AG10803 (cell line): ENCODE data around the gene C4orf50.

ENCODE experiments used
- DNase-seq: peaks from one replicate; pipeline ENCODE4 v3.0.0; 2010; ENCODE audit warnings: low read depth
- H3K4me3 ChIP-seq: 2 replicates; pipeline ENCODE4 v1.5.1; 2011; ENCODE audit warnings: mild to moderate bottlenecking, low read length, control low read depth
- CTCF ChIP-seq: conservative IDR thresholded peaks from 2 replicates; pipeline ENCODE4 v1.5.1; 2011; ENCODE audit warnings: mild to moderate bottlenecking, low read length, control low read depth, inconsistent platforms

Gene C4orf50

DNA sequence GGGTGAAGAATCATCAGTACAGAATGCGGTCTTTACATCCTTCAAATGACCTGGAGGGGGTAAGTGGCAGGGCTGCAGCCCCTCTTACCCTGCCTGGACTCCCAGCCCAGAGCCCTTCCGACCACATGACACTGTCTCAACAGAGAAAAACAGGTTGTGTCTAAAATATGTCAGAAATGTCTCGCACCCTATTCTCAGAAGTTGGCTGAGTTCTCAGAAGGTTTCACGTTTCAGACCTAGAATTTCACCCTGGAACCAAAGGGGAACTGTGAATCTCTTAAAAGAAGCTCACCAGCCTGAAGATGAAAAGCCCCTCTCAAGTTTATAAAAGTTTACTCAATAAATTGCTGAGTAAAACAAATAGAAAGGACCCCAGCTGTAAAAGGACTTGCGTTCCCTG lies 118.3 kb downstream of the C4orf50 start:
- no peak for TF ChIP-seq CTCF
- no peak overlapping the region for H3K4me3 ChIP-seq
- no peak for DNase-seq

DNA sequence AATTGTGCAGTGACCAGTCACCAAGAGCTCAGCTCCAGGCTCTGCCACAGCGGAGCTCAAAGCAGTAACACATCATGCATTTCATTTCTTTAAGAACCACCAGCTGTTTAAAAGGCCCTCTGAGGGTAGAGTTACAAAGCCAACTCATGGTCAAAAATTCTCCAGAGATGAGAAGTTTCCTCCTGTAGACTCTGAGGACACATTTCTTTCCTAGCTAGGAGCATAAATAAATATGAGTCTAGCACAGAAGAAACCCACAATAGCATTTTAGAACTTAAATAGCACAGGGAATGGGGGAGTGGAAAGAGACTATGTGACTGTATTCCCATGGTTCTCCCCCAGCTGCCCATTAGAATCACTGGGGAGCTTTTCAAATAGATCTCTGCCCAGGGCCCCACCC lies 118.8 kb downstream of the C4orf50 start:
- no peak for TF ChIP-seq CTCF
- no peak for DNase-seq
- H3K4me3 ChIP-seq, result no peak overlapping the region

DNA sequence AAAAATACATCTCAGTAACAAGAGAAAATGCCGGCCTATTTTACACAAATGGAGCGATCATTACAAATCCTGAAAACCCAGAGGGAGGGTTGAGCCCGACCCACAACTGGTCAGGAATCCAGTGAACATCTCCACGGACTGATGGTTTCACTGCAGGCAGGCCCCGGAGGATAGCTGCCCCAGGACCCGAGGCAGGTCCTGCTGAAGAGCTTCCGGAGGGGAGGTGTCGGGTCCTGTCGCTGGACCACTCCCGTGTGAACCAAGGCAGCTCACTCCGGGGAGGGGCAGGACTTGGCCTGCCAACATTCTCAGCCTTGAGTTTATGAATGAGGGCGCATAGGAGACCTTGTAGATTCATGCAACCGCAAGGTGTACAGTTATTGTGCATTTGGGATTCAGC lies 120.6 kb downstream of the C4orf50 start:
- no peak for DNase-seq
- no peak for TF ChIP-seq CTCF
- no peak overlapping the region for H3K4me3 ChIP-seq

DNA sequence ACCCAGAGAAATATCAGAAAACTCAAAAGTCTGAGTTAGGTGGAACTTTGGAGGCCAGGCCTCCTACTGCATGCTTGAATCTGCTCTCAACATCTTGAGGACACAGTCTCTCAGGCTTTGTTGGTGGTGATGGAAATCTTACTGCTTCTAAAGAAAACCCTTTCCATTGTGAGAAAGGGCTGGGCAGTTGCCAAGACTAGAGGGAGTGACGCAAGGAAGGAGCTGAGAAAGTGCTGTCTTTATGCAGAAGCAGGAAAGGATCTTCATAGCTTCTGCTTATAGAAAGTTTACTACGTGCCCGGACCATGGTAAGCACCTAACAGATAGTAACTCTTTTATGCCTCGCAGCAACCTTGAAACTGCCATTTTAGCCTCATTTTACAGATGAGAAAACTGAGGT lies 122.9 kb downstream of the C4orf50 start:
- DNase-seq, result no peak
- H3K4me3 ChIP-seq, result no peak overlapping the region
- no peak for TF ChIP-seq CTCF

DNA sequence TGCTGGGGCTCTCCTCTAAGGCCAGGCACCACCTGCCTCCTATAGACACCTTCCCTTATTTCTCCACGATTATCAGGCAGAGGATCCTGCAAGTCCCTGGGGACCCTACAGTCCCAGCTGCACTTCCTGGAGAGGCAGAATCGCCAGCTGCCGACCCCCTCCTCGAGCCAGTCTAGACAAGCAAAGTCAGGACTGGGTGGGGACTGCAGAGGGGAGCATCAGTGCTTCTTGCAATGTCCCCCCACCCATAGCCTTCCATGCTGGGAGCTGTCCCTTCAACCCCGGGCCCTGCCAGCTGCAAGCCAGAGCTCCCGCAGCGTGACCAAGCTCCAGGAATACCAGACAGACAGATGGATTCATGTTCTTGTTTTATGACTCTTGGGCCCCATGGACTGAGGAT lies 124.0 kb downstream of the C4orf50 start:
- no peak overlapping the region for H3K4me3 ChIP-seq
- DNase-seq, result no peak

GRCh38 chr4:5893591-5893990 lies 124.6 kb downstream of the C4orf50 start:
- TF ChIP-seq CTCF, result no peak
- no peak overlapping the region for H3K4me3 ChIP-seq
- DNase-seq, result no peak

More for the DNA sequence above, 124.0 kb downstream of the C4orf50 start:
- TF ChIP-seq CTCF, result no peak

- DNase-seq, result no peak
- no peak within 1 kb of the TSS for H3K4me3 ChIP-seq
- TF ChIP-seq CTCF, result no peak
Measured at GRCh38 chr4:5893004-5893580, 125.1 kb downstream of the C4orf50 start, which contains the start of gene CRMP1. Gene CRMP1, minus strand, starts transcription at chr4:5893086. Its CDS starts 117 bp downstream, at chr4:5892969.
